WTC11 (cell line): ENCODE data around the gene UBASH3A. TPM values are rescaled to one million over a fixed set of nuclear protein-coding genes. Genes with fewer than 3 reads are reported as not detected.
A peak's percentile ranks its signal among the peaks of the same experiment; 100 is the strongest.

ENCODE experiments used
- ATAC-seq: fragments of 200-7000 bp; cut with Tn5 transposase; 2 replicates; pipeline ENCODE4 v1.10.0; 2021; ENCODE audit warnings: mild to moderate bottlenecking, moderate library complexity
- CTCF ChIA-PET: fragments of 300-600 bp; sonication (Branson Sonifier 250); formaldehyde crosslinking; loops from one replicate; lab custom pipeline; 2021; ENCODE audit warnings: antibody characterized with exemption; lab: Charles Lee
- POLR2A ChIA-PET: fragments of 350-600 bp; sonication (Branson Sonifier 250); formaldehyde crosslinking; loops from one replicate; lab custom pipeline; 2021; ENCODE audit warnings: antibody characterized with exemption; lab: Charles Lee
- DNase-seq: peaks from one replicate; pipeline ENCODE4 v3.0.0; 2021; ENCODE audit warnings: low spot score
- H3K27ac Mint-ChIP-seq: 2 replicates; pipeline ENCODE4 v1.8.0; 2021; ENCODE audit warnings: mixed read lengths
- H3K27me3 Mint-ChIP-seq: 2 replicates; pipeline ENCODE4 v1.8.0; 2021; ENCODE audit warnings: low read depth, mild to moderate bottlenecking, moderate library complexity, mixed read lengths
- H3K36me3 Mint-ChIP-seq: 2 replicates; pipeline ENCODE4 v1.8.0; 2021; ENCODE audit warnings: mixed read lengths
- H3K4me1 Mint-ChIP-seq: 2 replicates; pipeline ENCODE4 v1.8.0; 2022; ENCODE audit warnings: mixed read lengths
- H3K4me3 Mint-ChIP-seq: 2 replicates; pipeline ENCODE4 v1.8.0; 2021; ENCODE audit warnings: mild to moderate bottlenecking, moderate library complexity, mixed read lengths
- H3K9me3 Mint-ChIP-seq: 2 replicates; pipeline ENCODE4 v1.8.0; 2021; ENCODE audit warnings: mixed read lengths
- ATF2 ChIP-seq: sonication (generic); formaldehyde crosslinking; IDR thresholded peaks from 2 replicates; pipeline ENCODE4 v1.8.1; 2022; ENCODE audit warnings: low read depth, missing genetic modification reagents, borderline replicate concordance
- CBFB ChIP-seq: sonication (generic); formaldehyde crosslinking; IDR thresholded peaks from 2 replicates; pipeline ENCODE4 v1.8.1; 2022; ENCODE audit warnings: mild to moderate bottlenecking, low read depth, missing genetic modification reagents
- CREM ChIP-seq: sonication (generic); formaldehyde crosslinking; IDR thresholded peaks from 2 replicates; pipeline ENCODE4 v1.8.1; 2022; ENCODE audit warnings: mild to moderate bottlenecking, missing genetic modification reagents, moderate library complexity
- ELF4 ChIP-seq: sonication (generic); formaldehyde crosslinking; IDR thresholded peaks from 2 replicates; pipeline ENCODE4 v1.8.1; 2022; ENCODE audit warnings: low read depth, mild to moderate bottlenecking, moderate library complexity, missing genetic modification reagents
- FOXP1 ChIP-seq: sonication (generic); formaldehyde crosslinking; IDR thresholded peaks from 2 replicates; pipeline ENCODE4 v1.8.0; 2022; ENCODE audit warnings: missing genetic modification reagents, mild to moderate bottlenecking, moderate library complexity, borderline replicate concordance
- GABPB1 ChIP-seq: sonication (generic); formaldehyde crosslinking; IDR thresholded peaks from 2 replicates; pipeline ENCODE4 v1.8.1; 2023; ENCODE audit warnings: mild to moderate bottlenecking, missing genetic modification reagents
- MYBL2 ChIP-seq: sonication (generic); formaldehyde crosslinking; IDR thresholded peaks from 2 replicates; pipeline ENCODE4 v1.8.1; 2023; ENCODE audit warnings: mild to moderate bottlenecking, moderate library complexity, missing genetic modification reagents
- NFYB ChIP-seq: sonication (generic); formaldehyde crosslinking; conservative IDR thresholded peaks from 2 replicates; pipeline ENCODE4 v1.8.0; 2022; ENCODE audit warnings: low read depth, missing genetic modification reagents
- NR1H2 ChIP-seq: sonication (generic); formaldehyde crosslinking; IDR thresholded peaks from 2 replicates; pipeline ENCODE4 v1.9.0; 2021; ENCODE audit warnings: mild to moderate bottlenecking, moderate library complexity, missing genetic modification reagents
- PRRX2 ChIP-seq: fragments of 250-450 bp; sonication (Bioruptor Pico); IDR thresholded peaks from 2 replicates; pipeline ENCODE4 v1.8.0; 2021; ENCODE audit warnings: mild to moderate bottlenecking
- RORB ChIP-seq: fragments of 250-450 bp; sonication (Bioruptor Pico); IDR thresholded peaks from 2 replicates; pipeline ENCODE4 v1.9.0; 2021; ENCODE audit warnings: mild to moderate bottlenecking
- SP1 ChIP-seq: sonication (generic); formaldehyde crosslinking; conservative IDR thresholded peaks from 2 replicates; pipeline ENCODE4 v1.8.1; 2022; ENCODE audit warnings: missing genetic modification reagents
- TP53 ChIP-seq: sonication (generic); formaldehyde crosslinking; IDR thresholded peaks from 2 replicates; pipeline ENCODE4 v1.8.1; 2023; ENCODE audit warnings: mild to moderate bottlenecking, missing genetic modification reagents
- ZNF219 ChIP-seq: sonication (generic); formaldehyde crosslinking; IDR thresholded peaks from 2 replicates; pipeline ENCODE4 v1.8.0; 2023; ENCODE audit warnings: missing genetic modification reagents, mild to moderate bottlenecking, borderline replicate concordance
- ZNF232 ChIP-seq: sonication (generic); formaldehyde crosslinking; IDR thresholded peaks from 2 replicates; pipeline ENCODE4 v1.8.0; 2022; ENCODE audit warnings: mild to moderate bottlenecking, missing genetic modification reagents
- ZNF263 ChIP-seq: sonication (generic); formaldehyde crosslinking; IDR thresholded peaks from 2 replicates; pipeline ENCODE4 v1.8.1; 2022; ENCODE audit warnings: low read depth, mild to moderate bottlenecking, moderate library complexity, missing genetic modification reagents
- ZNF281 ChIP-seq: sonication (generic); formaldehyde crosslinking; IDR thresholded peaks from 2 replicates; pipeline ENCODE4 v1.8.0; 2023; ENCODE audit warnings: mild to moderate bottlenecking, missing genetic modification reagents
- ZNF396 ChIP-seq: fragments of 250-450 bp; sonication (Bioruptor Pico); IDR thresholded peaks from 2 replicates; pipeline ENCODE4 v1.8.0; 2021; ENCODE audit warnings: mild to moderate bottlenecking, moderate library complexity, borderline replicate concordance
- ZNF416 ChIP-seq: fragments of 250-450 bp; sonication (Bioruptor Pico); IDR thresholded peaks from 2 replicates; pipeline ENCODE4 v1.9.0; 2021; ENCODE audit warnings: mild to moderate bottlenecking, inconsistent platforms
- total RNA-seq: library from RNA; stranded (reverse); gene quantifications from 3 replicates; pipeline ENCODE4 v1.2.3, GENCODE V29; 2021
- TF ChIP-seq, protein P1 (sequence below): sonication (generic); formaldehyde crosslinking; IDR thresholded peaks from 2 replicates; pipeline ENCODE4 v1.8.1; 2022; ENCODE audit warnings: mild to moderate bottlenecking, missing genetic modification reagents, moderate library complexity, borderline replicate concordance
- TF ChIP-seq, protein P2 (sequence below): sonication (generic); formaldehyde crosslinking; IDR thresholded peaks from 2 replicates; pipeline ENCODE4 v1.8.1; 2022; ENCODE audit warnings: missing genetic modification reagents, borderline replicate concordance
- TF ChIP-seq, protein P3 (sequence below): sonication (generic); formaldehyde crosslinking; IDR thresholded peaks from 2 replicates; pipeline ENCODE4 v1.8.1; 2022; ENCODE audit warnings: mild to moderate bottlenecking, moderate library complexity, missing genetic modification reagents
- TF ChIP-seq, protein P4 (sequence below): sonication (generic); formaldehyde crosslinking; IDR thresholded peaks from 2 replicates; pipeline ENCODE4 v1.8.0; 2022; ENCODE audit warnings: mild to moderate bottlenecking, missing genetic modification reagents

Gene UBASH3A
- total RNA-seq, 1 experiment from 2014 or later: not detected

DNA sequence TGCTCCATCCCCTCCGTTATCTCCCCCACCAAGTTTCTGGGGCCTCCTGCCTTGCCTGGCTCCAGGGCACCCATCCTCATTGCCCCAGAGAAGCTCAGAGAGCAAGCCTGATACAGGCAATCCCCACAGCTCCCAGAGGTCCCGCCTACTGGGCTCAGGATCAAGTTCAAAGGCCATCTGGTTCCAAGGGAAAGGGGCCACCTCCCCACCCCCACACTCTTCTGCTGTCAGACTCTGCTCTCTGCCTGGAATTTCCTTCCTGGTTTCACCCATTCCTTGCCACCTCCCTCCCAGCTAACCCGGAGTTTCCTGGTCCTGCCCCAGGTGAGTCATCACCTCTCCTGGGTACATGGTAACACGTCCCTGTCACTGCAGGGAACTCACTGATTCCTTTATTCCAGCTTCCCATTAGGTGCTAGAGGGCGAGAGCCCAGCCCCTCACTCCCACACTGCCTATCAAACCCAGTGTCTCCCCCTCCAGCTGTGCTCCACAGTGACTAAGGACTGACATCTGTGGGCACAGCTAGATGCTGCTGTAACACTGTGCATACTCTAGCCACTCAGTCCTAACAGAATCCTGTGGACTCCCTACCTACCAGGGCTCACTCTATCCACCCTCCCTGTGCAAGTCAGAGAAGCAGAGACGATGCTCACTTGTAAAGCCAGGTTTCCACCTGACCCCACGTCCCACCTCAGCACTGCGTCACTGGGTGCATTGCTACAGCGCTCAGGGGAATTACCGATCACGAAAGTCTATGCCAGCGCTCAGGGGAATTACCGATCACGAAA lies 70.5 kb downstream of the UBASH3A start:
- DNase-seq (peak; percentile 27), ATAC-seq (peak; percentile 82)
- POLR2A ChIA-PET: no interaction called here
- CTCF ChIA-PET: interaction anchor here (0.8 kb wide), 1 partner anchor 23 kb away, joined by 3 read pairs; no protein-coding TSS in a partner anchor
- H3K27ac Mint-ChIP-seq: no peak overlapping the region; the same call in 1 of the 2 replicates
- H3K9me3 Mint-ChIP-seq: no peaks in the 10 kb centered on the region
- no peak for TF ChIP-seq ZNF396
- TF ChIP-seq, protein P1, sequence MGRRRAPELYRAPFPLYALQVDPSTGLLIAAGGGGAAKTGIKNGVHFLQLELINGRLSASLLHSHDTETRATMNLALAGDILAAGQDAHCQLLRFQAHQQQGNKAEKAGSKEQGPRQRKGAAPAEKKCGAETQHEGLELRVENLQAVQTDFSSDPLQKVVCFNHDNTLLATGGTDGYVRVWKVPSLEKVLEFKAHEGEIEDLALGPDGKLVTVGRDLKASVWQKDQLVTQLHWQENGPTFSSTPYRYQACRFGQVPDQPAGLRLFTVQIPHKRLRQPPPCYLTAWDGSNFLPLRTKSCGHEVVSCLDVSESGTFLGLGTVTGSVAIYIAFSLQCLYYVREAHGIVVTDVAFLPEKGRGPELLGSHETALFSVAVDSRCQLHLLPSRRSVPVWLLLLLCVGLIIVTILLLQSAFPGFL: no peak
- TF ChIP-seq PRRX2: no peak
- no peak for TF ChIP-seq ZNF416 (CRISPR knock-in tag)
- no peak for TF ChIP-seq ZNF263 (CRISPR knock-in tag)
- TF ChIP-seq ZNF281: no peak
- TF ChIP-seq, protein P2, sequence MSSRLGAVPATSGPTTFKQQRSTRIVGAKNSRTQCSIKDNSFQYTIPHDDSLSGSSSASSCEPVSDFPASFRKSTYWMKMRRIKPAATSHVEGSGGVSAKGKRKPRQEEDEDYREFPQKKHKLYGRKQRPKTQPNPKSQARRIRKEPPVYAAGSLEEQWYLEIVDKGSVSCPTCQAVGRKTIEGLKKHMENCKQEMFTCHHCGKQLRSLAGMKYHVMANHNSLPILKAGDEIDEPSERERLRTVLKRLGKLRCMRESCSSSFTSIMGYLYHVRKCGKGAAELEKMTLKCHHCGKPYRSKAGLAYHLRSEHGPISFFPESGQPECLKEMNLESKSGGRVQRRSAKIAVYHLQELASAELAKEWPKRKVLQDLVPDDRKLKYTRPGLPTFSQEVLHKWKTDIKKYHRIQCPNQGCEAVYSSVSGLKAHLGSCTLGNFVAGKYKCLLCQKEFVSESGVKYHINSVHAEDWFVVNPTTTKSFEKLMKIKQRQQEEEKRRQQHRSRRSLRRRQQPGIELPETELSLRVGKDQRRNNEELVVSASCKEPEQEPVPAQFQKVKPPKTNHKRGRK (CRISPR knock-in tag): no peak
- TF ChIP-seq TP53 (CRISPR knock-in tag): no peak
- no peak for TF ChIP-seq NR1H2 (CRISPR knock-in tag)
- no peak for TF ChIP-seq GABPB1 (CRISPR knock-in tag)
- no peak for TF ChIP-seq ZNF219 (CRISPR knock-in tag)
- no peak for TF ChIP-seq FOXP1
- no peak for TF ChIP-seq CBFB (CRISPR knock-in tag)
- TF ChIP-seq, protein P3, sequence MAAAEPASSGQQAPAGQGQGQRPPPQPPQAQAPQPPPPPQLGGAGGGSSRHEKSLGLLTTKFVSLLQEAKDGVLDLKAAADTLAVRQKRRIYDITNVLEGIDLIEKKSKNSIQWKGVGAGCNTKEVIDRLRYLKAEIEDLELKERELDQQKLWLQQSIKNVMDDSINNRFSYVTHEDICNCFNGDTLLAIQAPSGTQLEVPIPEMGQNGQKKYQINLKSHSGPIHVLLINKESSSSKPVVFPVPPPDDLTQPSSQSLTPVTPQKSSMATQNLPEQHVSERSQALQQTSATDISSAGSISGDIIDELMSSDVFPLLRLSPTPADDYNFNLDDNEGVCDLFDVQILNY (CRISPR knock-in tag): no peak
- TF ChIP-seq CREM (CRISPR knock-in tag): no peak
- TF ChIP-seq ATF2 (CRISPR knock-in tag): no peak
- no peaks in the 10 kb centered on the region for H3K36me3 Mint-ChIP-seq
- H3K4me3 Mint-ChIP-seq: no peak overlapping the region
- no peaks in the 10 kb centered on the region for H3K27me3 Mint-ChIP-seq
- H3K4me1 Mint-ChIP-seq: peaks cover 14% of the 10 kb centered on the region

DNA sequence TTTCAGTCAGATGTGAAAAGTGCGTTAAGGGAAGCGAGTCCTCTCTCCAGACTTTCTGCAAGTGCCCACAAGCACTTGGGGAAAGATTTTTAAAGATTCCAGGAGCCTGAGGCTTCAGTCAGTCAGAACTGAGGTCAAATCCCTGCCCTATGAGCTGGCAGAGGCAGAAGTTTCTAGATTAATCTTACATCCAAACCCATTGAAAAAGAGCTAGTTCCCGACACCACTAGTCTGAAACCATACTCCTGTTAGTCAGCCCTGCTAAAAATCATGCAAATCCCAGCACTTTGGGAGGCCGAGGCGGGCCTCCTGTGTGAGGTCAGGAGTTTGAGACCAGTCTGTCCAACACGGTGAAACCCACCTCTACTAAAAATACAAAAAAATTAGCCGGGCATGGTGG lies 71.3 kb downstream of the UBASH3A start:
- Mint-ChIP-seq H3K4me3 (no peak overlapping the region), H3K4me1 (peaks cover 14% of the 10 kb centered on the region), H3K27me3 (no peaks in the 10 kb centered on the region), H3K36me3 (no peaks in the 10 kb centered on the region), H3K9me3 (no peaks in the 10 kb centered on the region), H3K27ac (no peak overlapping the region; the same call in 1 of the 2 replicates)
- POLR2A ChIA-PET: interaction anchor here (0.7 kb wide), 1 partner anchor 35 kb away, joined by 4 read pairs; no protein-coding TSS in a partner anchor
- CTCF ChIA-PET: no interaction called here
- DNase-seq (no peak), ATAC-seq (no peak)
- TF ChIP-seq ATF2 (CRISPR knock-in tag) (no peak), RORB (CRISPR knock-in tag) (no peak), MYBL2 (CRISPR knock-in tag) (no peak), SP1 (CRISPR knock-in tag) (no peak), TP53 (CRISPR knock-in tag) (no peak), ELF4 (no peak), CREM (CRISPR knock-in tag) (no peak), ZNF232 (CRISPR knock-in tag) (no peak), NFYB (CRISPR knock-in tag) (no peak)
- TF ChIP-seq, protein P1: no peak
- TF ChIP-seq, protein P4, sequence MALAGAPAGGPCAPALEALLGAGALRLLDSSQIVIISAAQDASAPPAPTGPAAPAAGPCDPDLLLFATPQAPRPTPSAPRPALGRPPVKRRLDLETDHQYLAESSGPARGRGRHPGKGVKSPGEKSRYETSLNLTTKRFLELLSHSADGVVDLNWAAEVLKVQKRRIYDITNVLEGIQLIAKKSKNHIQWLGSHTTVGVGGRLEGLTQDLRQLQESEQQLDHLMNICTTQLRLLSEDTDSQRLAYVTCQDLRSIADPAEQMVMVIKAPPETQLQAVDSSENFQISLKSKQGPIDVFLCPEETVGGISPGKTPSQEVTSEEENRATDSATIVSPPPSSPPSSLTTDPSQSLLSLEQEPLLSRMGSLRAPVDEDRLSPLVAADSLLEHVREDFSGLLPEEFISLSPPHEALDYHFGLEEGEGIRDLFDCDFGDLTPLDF (CRISPR knock-in tag): no peak
